ENCODE data around the gene MRPS18B. TPM values are rescaled to one million over a fixed set of nuclear protein-coding genes. Genes with fewer than 3 reads are reported as not detected.

The MRPS18B gene
- total RNA-seq, 1 experiment from 2014 or later = 112 TPM

- no peak overlapping the region for H2AFZ ChIP-seq (ENCODE audit: low read depth, low read length, poor library complexity, severe bottlenecking)
- ATAC-seq = peak; percentile 46
- CTCF ChIA-PET = interaction anchor here (0.6 to 1.3 kb wide), 2 partner anchors 25 to 30 kb away, joined by 3 to 6 read pairs; no protein-coding TSS in a partner anchor
Measured at GRCh38 chr6:30571762-30572082, 45.9 kb upstream of the MRPS18B start.

GRCh38 chr6:30572148-30572547, 45.5 kb upstream of the MRPS18B start:
- BruUV-seq (replicated peaks) = no TSS peak
- Histone ChIP-seq H3K36me3 (ENCODE audit: control insufficient read depth in 1 of 2, insufficient read depth in 2 of 2, low read length in 2 of 2) (peaks cover 5 to 18% of the 10 kb centered on the region in 2 experiments; a peak in 3 of 4 replicates), H3K4me3 (replicated peaks in 1 of 2; ENCODE audit: low read depth in 1 of 2, low read length in 2 of 2) (peak overlapping the region; percentile 66 to 97), H3K79me2 (ENCODE audit: insufficient read depth, low read length) (peaks cover 58% of the 10 kb centered on the region), H3K4me2 (ENCODE audit: low read length) (peak overlapping the region; percentile 88), H3K9me3 (ENCODE audit: control insufficient read depth in 1 of 2, insufficient read depth in 1 of 2, low read depth in 1 of 2, low read length in 2 of 2) (no peaks in the 10 kb centered on the region), H3K27me3 (ENCODE audit: insufficient read depth, low read length) (no peaks in the 10 kb centered on the region), H3K27ac (ENCODE audit: low read depth, low read length) (peak overlapping the region; percentile 72; the same call in 1 of the 2 replicates), H4K20me1 (ENCODE audit: insufficient read depth) (peaks cover 12% of the 10 kb centered on the region; the same call in 1 of the 2 replicates), H3K9ac (ENCODE audit: low read length) (peak overlapping the region; percentile 85), H2AFZ (ENCODE audit: low read depth, low read length, poor library complexity, severe bottlenecking) (no peak overlapping the region), H3K9me2 (ENCODE audit: insufficient read depth) (no peaks in the 10 kb centered on the region), H3K4me1 (ENCODE audit: control insufficient read depth in 1 of 2, insufficient read depth in 2 of 2, low read length in 2 of 2) (peaks cover 9 to 29% of the 10 kb centered on the region in 2 experiments)
- ChIA-PET RAD21 (ENCODE audit: low non-redundant PET in 1 of 2, low total read pairs in 2 of 2, uncharacterized antibody in 2 of 2, unreplicated experiment in 2 of 2) (no interaction called here), CTCF (no interaction called here), POLR2A (no interaction called here)
- no peak for ATAC-seq
- DNase-seq (ENCODE audit: low read depth, low spot score) = no peak
- TF ChIP-seq EZH2phosphoT487 (IDR thresholded peaks at IDR 0.05; ENCODE audit: borderline replicate concordance) (no peak), FOSL1 (IDR thresholded peaks at IDR 0.05; ENCODE audit: low read depth) (no peak), CTCF (IDR thresholded peaks at IDR 0.05 in 2 of 3, conservative IDR thresholded peaks at IDR 0.05 in 1 of 3; ENCODE audit: borderline replicate concordance in 1 of 3, insufficient read depth in 1 of 3, low read depth in 2 of 3, low read length in 2 of 3) (no peak)
- intact Hi-C loops (cut with micrococcal nuclease) = no loop called here

More at GRCh38 chr6:30571762-30572082, 45.9 kb upstream of the MRPS18B start:
- Histone ChIP-seq H3K27ac (ENCODE audit: low read depth, low read length) (peak overlapping the region; percentile 72), H3K27me3 (ENCODE audit: insufficient read depth, low read length) (no peaks in the 10 kb centered on the region), H3K9me2 (ENCODE audit: insufficient read depth) (no peaks in the 10 kb centered on the region), H3K36me3 (ENCODE audit: control insufficient read depth in 1 of 2, insufficient read depth in 2 of 2, low read length in 2 of 2) (peaks cover 2 to 14% of the 10 kb centered on the region in 2 experiments; a peak in 3 of 4 replicates), H3K4me1 (ENCODE audit: control insufficient read depth in 1 of 2, insufficient read depth in 2 of 2, low read length in 2 of 2) (peaks cover 9 to 29% of the 10 kb centered on the region in 2 experiments), H3K4me3 (replicated peaks in 1 of 2; ENCODE audit: low read depth in 1 of 2, low read length in 2 of 2) (peak overlapping the region; percentile 66 to 97), H3K4me2 (ENCODE audit: low read length) (peak overlapping the region; percentile 88), H3K9me3 (ENCODE audit: control insufficient read depth in 1 of 2, insufficient read depth in 1 of 2, low read depth in 1 of 2, low read length in 2 of 2) (no peaks in the 10 kb centered on the region), H4K20me1 (ENCODE audit: insufficient read depth) (peaks cover 12% of the 10 kb centered on the region; the same call in 1 of the 2 replicates), H3K79me2 (ENCODE audit: insufficient read depth, low read length) (peaks cover 53% of the 10 kb centered on the region), H3K9ac (ENCODE audit: low read length) (peak overlapping the region; percentile 85)
- POLR2A ChIA-PET = interaction anchor here (1.0 to 1.1 kb wide), 5 partner anchors 15 to 44 kb away, joined by 3 to 12 read pairs (median 6); partner anchors contain the start of genes GNL1 and PRR3
- intact Hi-C loops (cut with micrococcal nuclease) = loop anchor here (1.0 kb wide), 1 partner anchor 15 kb away; the partner anchor contains the start of gene GNL1
- no peak for TF ChIP-seq MAX (IDR thresholded peaks at IDR 0.05)
- no peak for TF ChIP-seq ELF1 (IDR thresholded peaks at IDR 0.05; ENCODE audit: borderline replicate concordance, low read depth)
- TF ChIP-seq TCF7L2 (IDR thresholded peaks at IDR 0.05; ENCODE audit: borderline replicate concordance, extremely low read depth, insufficient read depth, insufficient read length) = peak; percentile 2
- RAD21 ChIA-PET (ENCODE audit: low non-redundant PET in 1 of 2, low total read pairs in 2 of 2, uncharacterized antibody in 2 of 2, unreplicated experiment in 2 of 2) = no interaction called here
- no peak for DNase-seq (ENCODE audit: low read depth, low spot score)
- BruUV-seq (replicated peaks) = TSS peak; percentile 81
